GM12878 (cell line): ENCODE measurements around the gene LYPD8. TPM values are rescaled to one million over a fixed set of nuclear protein-coding genes. Genes with fewer than 3 reads are reported as not detected.

ENCODE experiments used
- ATAC-seq: fragments of 200-7000 bp; cut with Tn5 transposase; 3 replicates; pipeline ENCODE4 v1.9.1; 2020; ENCODE audit warnings: mild to moderate bottlenecking, moderate library complexity
- BruUV-seq: library from RNA; stranded (reverse); fragments of 400-500 nt; replicated peaks from 2 replicates; lab custom pipeline; 2021; lab: Mats Ljungman, UMichigan
- CTCF ChIA-PET: fragments of 300-600 bp; sonication (Branson Sonifier 250); formaldehyde crosslinking; extraction: SDS; loops from one replicate; lab custom pipeline; 2021; ENCODE audit warnings: inconsistent platforms; lab: Yijun Ruan, JAX
- POLR2A ChIA-PET: fragments of 350-600 bp; formaldehyde crosslinking; extraction: SDS; loops from one replicate; lab custom pipeline; 2021; ENCODE audit warnings: inconsistent platforms; lab: Charles Lee
- RAD21 ChIA-PET: fragments of 300-600 bp; sonication (Branson Sonifier 250); formaldehyde crosslinking; loops from one replicate; lab custom pipeline; 2023; ENCODE audit warnings: antibody characterized with exemption; ENCODE audit not compliant: unreplicated experiment; lab: Charles Lee
- SMC1A ChIA-PET: fragments of 300-600 bp; sonication (Branson Sonifier 250); formaldehyde crosslinking; loops from one replicate; lab custom pipeline; 2023; ENCODE audit not compliant: unreplicated experiment, uncharacterized antibody; lab: Charles Lee
- DNase-seq: peaks from one replicate; pipeline ENCODE4 v3.0.0-alpha.2; 2011; ENCODE audit warnings: low read depth, low spot score
- FAIRE-seq: peaks from 3 replicates; lab custom pipeline; 2011; peaks lifted over from hg19 to GRCh38; lab: Jason Lieb, UNC
- H2AFZ ChIP-seq: 2 replicates; pipeline ENCODE4 v1.6.0; 2011; ENCODE audit warnings: low read depth, low read length, control low read depth; ENCODE audit not compliant: control insufficient read depth
- H3K27ac ChIP-seq: 2 replicates; pipeline ENCODE4 v1.5.1; 2011; ENCODE audit warnings: control low read depth; ENCODE audit not compliant: control insufficient read depth, insufficient read depth
- H3K27me3 ChIP-seq, 2 experiments: replicated peaks in 1 of 2; 2 replicates each; pipeline versions ENCODE4 v1.6.0 to v1.6.1; 2011; ENCODE audit warnings: low read length in 1 of 2; ENCODE audit not compliant: control insufficient read depth in 2 of 2, insufficient read depth in 2 of 2
- H3K36me3 ChIP-seq, 2 experiments: 2 replicates each; pipeline ENCODE4 v1.5.1; 2011; ENCODE audit warnings: low read length in 1 of 2; ENCODE audit not compliant: control insufficient read depth in 2 of 2, insufficient read depth in 2 of 2
- H3K4me1 ChIP-seq: 2 replicates; pipeline ENCODE4 v1.6.1; 2011; ENCODE audit warnings: mild to moderate bottlenecking, low read length, moderate library complexity, mixed read lengths; ENCODE audit not compliant: control insufficient read depth, insufficient read depth
- H3K4me2 ChIP-seq: 2 replicates; pipeline ENCODE4 v1.6.0; 2011; ENCODE audit warnings: control low read depth; ENCODE audit not compliant: control insufficient read depth, insufficient read depth
- H3K4me3 ChIP-seq: fragments of 200-600 bp; sonication (generic); 2 replicates; pipeline ENCODE4 v1.5.1; 2016
- H3K79me2 ChIP-seq: 2 replicates; pipeline ENCODE4 v1.6.0; 2011; ENCODE audit warnings: low read length; ENCODE audit not compliant: control insufficient read depth, insufficient read depth
- H3K9ac ChIP-seq: 2 replicates; pipeline ENCODE4 v1.8.0; 2011; ENCODE audit warnings: low read length, control low read depth, mixed read lengths; ENCODE audit not compliant: control insufficient read depth, insufficient read depth
- H3K9me3 ChIP-seq: replicated peaks from 3 replicates; pipeline ENCODE4 v1.5.1; 2011; ENCODE audit warnings: mild to moderate bottlenecking, low read length; ENCODE audit not compliant: control insufficient read depth, insufficient read depth
- H4K20me1 ChIP-seq: 2 replicates; pipeline ENCODE4 v1.6.0; 2011; ENCODE audit not compliant: control insufficient read depth, insufficient read depth
- BMI1 ChIP-seq: fragments of 450-650 bp; IDR thresholded peaks from 2 replicates; pipeline ENCODE4 v1.6.1; 2016; ENCODE audit warnings: mild to moderate bottlenecking, moderate library complexity, borderline replicate concordance
- CEBPB ChIP-seq, 2 experiments: fragments of 150-350 bp in 1 of 2; IDR thresholded peaks; 2 replicates each; pipeline ENCODE4 v1.6.1; 2012 to 2014; ENCODE audit warnings: low read depth in 2 of 2, low read length in 2 of 2, borderline replicate concordance in 1 of 2, inconsistent platforms in 1 of 2
- KLF5 ChIP-seq: fragments of 450-650 bp; IDR thresholded peaks from 2 replicates; pipeline ENCODE4 v1.6.1; 2014; ENCODE audit warnings: mild to moderate bottlenecking; ENCODE audit not compliant: partially characterized antibody
- LARP7 ChIP-seq: fragments of 450-650 bp; IDR thresholded peaks from 2 replicates; pipeline ENCODE4 v1.6.1; 2017; ENCODE audit warnings: mild to moderate bottlenecking
- MTA3 ChIP-seq: IDR thresholded peaks from 2 replicates; pipeline ENCODE4 v1.6.1; 2012; ENCODE audit warnings: low read length, inconsistent platforms, borderline replicate concordance
- SMC3 ChIP-seq: IDR thresholded peaks from 2 replicates; pipeline ENCODE4 v1.6.1; 2011; ENCODE audit warnings: low read length, improper control_type of control experiment, borderline replicate concordance
- STAT3 ChIP-seq: IDR thresholded peaks from 2 replicates; pipeline ENCODE4 v1.6.1; 2011; ENCODE audit warnings: low read depth, low read length, improper control_type of control experiment
- TARDBP ChIP-seq: IDR thresholded peaks from 2 replicates; pipeline ENCODE4 v1.6.1; 2016; ENCODE audit warnings: borderline replicate concordance
- ZBTB4 ChIP-seq: fragments of 450-650 bp; formaldehyde crosslinking; IDR thresholded peaks from 2 replicates; pipeline ENCODE4 v1.4.0; 2022; ENCODE audit warnings: mild to moderate bottlenecking, moderate library complexity
- WGBS: methylation state at CpG from one replicate; pipeline ENCODE4 v1.1.6; 2016; ENCODE audit warnings: low lambda C conversion rate; ENCODE audit not compliant: insufficient replicate concordance, insufficient coverage; ENCODE audit errors: missing lambda C conversion rate; 5-methylcytosine and 5-hydroxymethylcytosine counted together
- in situ Hi-C: fragments of 300-500 bp; cut with MboI; formaldehyde crosslinking; loops from 9 replicates; pipeline ENCODE4 v1.14.3; 2018; ENCODE audit warnings: mixed read lengths
- intact Hi-C: fragments of 100-400 bp; cut with micrococcal nuclease; formaldehyde crosslinking; loops from one replicate; pipeline ENCODE4 v1.14.2; 2022; ENCODE audit not compliant: unreplicated experiment
- polyA plus RNA-seq, 11 experiments: library from polyadenylated mRNA; depleted of rRNA in 4 of 11; unstranded in 6 of 11; stranded (reverse) in 5 of 11; fragments of >200 nt; fragmentation: Nextera tagmentation in 4 of 11; fragmentation: Illumina TruSeq in 1 of 11; extraction: Ambion mirVana in 4 of 11; extraction: Trizol in 1 of 11; gene quantifications; 1 replicate in 1 of 11; 2 replicates in 10 of 11; pipeline versions ENCODE4 v1.2.1 to v1.2.3, GENCODE V29; 2011 to 2016; ENCODE audit warnings: inconsistent platforms in 2 of 11, missing spikeins in 2 of 11, low read depth in 1 of 11
- total RNA-seq, 4 experiments: library from RNA; depleted of rRNA in 3 of 4; stranded (reverse); fragments of >200 nt in 3 of 4; fragmentation: Illumina TruSeq in 1 of 4; extraction: Trizol in 1 of 4; gene quantifications; 2 replicates each; pipeline versions ENCODE4 v1.2.1 to v1.2.3, GENCODE V29; 2013 to 2021

Gene LYPD8
- total and polyA plus RNA-seq, 10 of the 15 experiments (the other 5 are each of a cell fraction or from before 2014, with no cell fraction given): 0.13 to 0.40 (median 0.18) TPM; not detected in 7

- H4K20me1 ChIP-seq: no peaks in the 10 kb centered on the region
- no peak overlapping the region for H3K4me3 ChIP-seq
- ChIA-PET SMC1A (interaction anchor here (1.0 kb wide), 1 partner anchor 10 kb away, joined by 3 read pairs; no protein-coding TSS in a partner anchor), CTCF (no interaction called here), RAD21 (no interaction called here), POLR2A (no interaction called here)
- H3K4me2 ChIP-seq: no peak overlapping the region
- no peaks in the 10 kb centered on the region for H3K9me3 ChIP-seq
- intact Hi-C loops (loop anchor here (5.0 kb wide), 1 partner anchor 36 kb away; no protein-coding TSS in a partner anchor), in situ Hi-C loops (no loop called here)
- H2AFZ ChIP-seq: no peak overlapping the region
- H3K36me3 ChIP-seq: no peaks in the 10 kb centered on the region
- no peaks in the 10 kb centered on the region for H3K4me1 ChIP-seq
- H3K27me3 ChIP-seq: no peaks in the 10 kb centered on the region
- ATAC-seq (no peak), FAIRE-seq (no peak), DNase-seq (no peak)
- TF ChIP-seq LARP7 (no peak), KLF5 (no peak), CEBPB (IDR thresholded peaks at IDR 0.05; ENCODE audit: borderline replicate concordance in 1 of 2, low read depth in 2 of 2, low read length in 2 of 2) (no peak), STAT3 (no peak), BMI1 (no peak), SMC3 (no peak), ZBTB4 (no peak), MTA3 (no peak), TARDBP (no peak)
- no peak overlapping the region for H3K9ac ChIP-seq
- H3K79me2 ChIP-seq: no peaks in the 10 kb centered on the region
- no peak overlapping the region for H3K27ac ChIP-seq
- no TSS peak for BruUV-seq
- 85% methylated on average over 4 of the region's 4 CpGs for WGBS
Measured at GRCh38 chr1:248756151-248756550, 592 bp upstream of the LYPD8 start.
